Tibial artery (tissue), 4 donors: ENCODE measurements around the gene IFIT5.
"Not testable (repeated sequence)": the region's sequence is repeated elsewhere in the genome, so short reads cannot be mapped to it uniquely, and the experiment has no call there.

Experiments used
- DNase-seq, 2 donors: peaks; one replicate each; pipeline ENCODE4 v3.0.0-alpha.2; 2019
- H3K27ac ChIP-seq, 2 donors: fragments of 200-600 bp; sonication (generic) in 1 of 2; 1 replicate in 1 of 2; 2 replicates in 1 of 2; pipeline ENCODE4 v1.5.1; 2018 to 2019; ENCODE audit warnings: mild to moderate bottlenecking in 1 of 2
- H3K27me3 ChIP-seq, 2 donors: fragments of 200-600 bp; sonication (generic) in 1 of 2; one replicate each; pipeline versions ENCODE4 v1.5.1 to v1.6.0; 2016 to 2019
- H3K36me3 ChIP-seq, 3 donors: fragments of 200-600 bp; sonication (generic) in 2 of 3; one replicate each; pipeline ENCODE4 v1.5.1; 2016 to 2019; ENCODE audit warnings: mild to moderate bottlenecking in 2 of 3
- H3K4me1 ChIP-seq, 4 donors: fragments of 200-600 bp; sonication (generic) in 2 of 4; 1 replicate in 3 of 4; 2 replicates in 1 of 4; pipeline ENCODE4 v1.5.1; 2016 to 2019
- H3K4me3 ChIP-seq, 2 donors: fragments of 200-600 bp; sonication (generic) in 1 of 2; 1 replicate in 1 of 2; 2 replicates in 1 of 2; pipeline ENCODE4 v1.5.1; 2018 to 2019; ENCODE audit warnings: mild to moderate bottlenecking in 2 of 2
- H3K9me3 ChIP-seq, 3 donors: fragments of 200-600 bp; sonication (generic) in 1 of 3; one replicate each; pipeline ENCODE4 v1.5.1; 2016 to 2019
- intact Hi-C: fragments of 100-400 bp; cut with DNase I; formaldehyde crosslinking; loops from one replicate; pipeline ENCODE4 v1.15.0; 2023; ENCODE audit warnings: low total_unique reads
- TF ChIP-seq, protein P1 (sequence below), 2 experiments: fragments of 200-600 bp in 1 of 2; fragments of 450-650 bp in 1 of 2; IDR thresholded peaks; one replicate each; pipeline ENCODE4 v1.5.1; 2017 to 2019; ENCODE audit warnings: antibody characterized with exemption in 2 of 2, mild to moderate bottlenecking in 1 of 2, moderate library complexity in 1 of 2

The IFIT5 gene

DNA sequence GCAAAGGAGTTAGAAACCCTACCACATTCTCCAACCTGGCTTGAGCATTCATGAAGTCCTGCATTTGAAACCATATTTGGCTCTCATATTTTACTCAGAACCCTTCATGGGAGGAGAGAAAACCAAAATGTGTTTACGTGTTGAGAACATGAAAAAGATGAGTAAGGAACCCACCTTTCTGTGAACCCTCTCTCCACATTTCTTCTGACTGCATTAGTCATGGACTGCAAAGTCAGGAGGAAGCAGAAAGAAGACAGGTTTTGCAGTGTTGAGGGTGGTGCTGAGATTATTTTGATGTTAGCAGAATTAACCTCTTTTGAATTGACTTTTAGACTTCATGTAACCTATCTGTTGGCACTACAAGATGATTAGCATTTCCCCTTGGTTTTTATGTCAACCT, 31.6 kb upstream of the IFIT5 start:
- TF ChIP-seq, protein P1, sequence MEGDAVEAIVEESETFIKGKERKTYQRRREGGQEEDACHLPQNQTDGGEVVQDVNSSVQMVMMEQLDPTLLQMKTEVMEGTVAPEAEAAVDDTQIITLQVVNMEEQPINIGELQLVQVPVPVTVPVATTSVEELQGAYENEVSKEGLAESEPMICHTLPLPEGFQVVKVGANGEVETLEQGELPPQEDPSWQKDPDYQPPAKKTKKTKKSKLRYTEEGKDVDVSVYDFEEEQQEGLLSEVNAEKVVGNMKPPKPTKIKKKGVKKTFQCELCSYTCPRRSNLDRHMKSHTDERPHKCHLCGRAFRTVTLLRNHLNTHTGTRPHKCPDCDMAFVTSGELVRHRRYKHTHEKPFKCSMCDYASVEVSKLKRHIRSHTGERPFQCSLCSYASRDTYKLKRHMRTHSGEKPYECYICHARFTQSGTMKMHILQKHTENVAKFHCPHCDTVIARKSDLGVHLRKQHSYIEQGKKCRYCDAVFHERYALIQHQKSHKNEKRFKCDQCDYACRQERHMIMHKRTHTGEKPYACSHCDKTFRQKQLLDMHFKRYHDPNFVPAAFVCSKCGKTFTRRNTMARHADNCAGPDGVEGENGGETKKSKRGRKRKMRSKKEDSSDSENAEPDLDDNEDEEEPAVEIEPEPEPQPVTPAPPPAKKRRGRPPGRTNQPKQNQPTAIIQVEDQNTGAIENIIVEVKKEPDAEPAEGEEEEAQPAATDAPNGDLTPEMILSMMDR (IDR thresholded peaks at IDR 0.05), result no peak
- Histone ChIP-seq H3K9me3 (no peaks in the 10 kb centered on the region), H3K36me3 (no peaks in the 10 kb centered on the region), H3K27ac (no peak overlapping the region), H3K4me1 (no peaks in the 10 kb centered on the region), H3K27me3 (no peaks in the 10 kb centered on the region), H3K4me3 (no peak overlapping the region)
- DNase-seq, result no peak
- intact Hi-C loops, result no loop called here

DNA sequence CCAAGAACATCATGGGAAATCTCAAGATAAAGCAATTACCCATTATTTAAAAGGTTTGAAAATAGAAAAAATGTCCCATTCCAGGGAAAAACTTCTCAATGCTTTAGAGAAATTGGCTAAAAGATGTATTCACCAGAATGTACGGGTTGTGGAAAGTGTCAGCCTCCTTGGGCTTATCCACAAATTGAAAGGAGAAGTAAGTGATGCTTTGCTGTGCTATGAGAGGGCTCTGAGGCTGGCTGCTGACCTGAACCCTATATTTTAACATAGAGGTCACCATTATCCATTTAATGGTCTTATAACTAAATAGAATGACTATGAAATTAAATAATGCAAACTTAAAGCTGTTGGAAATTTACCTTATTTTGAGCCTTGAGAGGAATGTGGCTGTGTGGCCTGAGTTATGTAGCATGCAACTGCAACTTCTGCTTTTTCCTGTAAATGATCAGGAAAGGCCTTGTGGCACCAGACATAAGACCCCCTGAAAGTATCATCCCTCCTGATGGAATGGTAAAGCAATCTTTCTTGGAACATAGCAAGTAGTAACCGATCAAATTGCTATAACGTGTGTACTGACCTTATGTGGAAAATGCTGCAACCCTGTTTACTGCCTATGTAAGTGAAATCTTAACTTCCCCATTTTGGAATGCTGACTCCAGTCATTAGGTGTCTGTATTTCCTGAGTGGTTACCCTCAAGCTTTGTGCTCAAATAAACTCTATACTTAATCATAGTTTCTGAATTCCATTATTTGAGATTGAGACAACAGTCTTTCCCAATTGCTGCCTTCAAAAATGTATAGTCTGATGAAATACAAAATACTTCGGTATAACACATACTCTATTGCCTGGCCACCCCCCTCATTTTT, 29.7 kb upstream of the IFIT5 start:
- intact Hi-C loops, result no loop called here
- H3K27ac ChIP-seq, result no peak overlapping the region
- H3K4me3 ChIP-seq, result no peak overlapping the region
- TF ChIP-seq, protein P1 (IDR thresholded peaks at IDR 0.05), result no peak
- H3K27me3 ChIP-seq, result no peaks in the 10 kb centered on the region
- H3K9me3 ChIP-seq, result no peaks in the 10 kb centered on the region
- no peaks in the 10 kb centered on the region for H3K36me3 ChIP-seq
- DNase-seq, result no peak
- no peaks in the 10 kb centered on the region for H3K4me1 ChIP-seq

DNA sequence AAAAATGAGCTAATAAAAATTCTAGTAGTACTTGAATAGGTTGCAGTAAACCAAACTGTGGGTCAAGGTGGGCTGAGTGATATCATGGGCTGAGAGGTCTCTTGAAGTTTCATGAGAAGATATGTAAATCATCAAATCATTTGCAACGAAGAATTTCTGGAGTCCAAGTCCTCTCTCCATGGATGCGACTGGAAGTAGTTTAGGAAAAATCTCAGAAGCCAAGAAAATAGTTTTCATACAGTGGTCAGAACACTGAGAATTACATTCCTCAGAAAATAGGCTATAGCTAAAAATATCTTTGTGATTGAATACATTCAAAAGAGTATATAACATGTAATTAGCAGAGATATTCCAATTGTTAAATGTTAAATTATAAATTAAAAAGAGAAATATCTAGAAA, 25.6 kb upstream of the IFIT5 start:
- Histone ChIP-seq H3K27ac (no peak overlapping the region), H3K9me3 (no peaks in the 10 kb centered on the region), H3K36me3 (no peaks in the 10 kb centered on the region), H3K4me1 (peaks cover 0 to 20% (median 17%) of the 10 kb centered on the region in 4 donors), H3K4me3 (no peak overlapping the region), H3K27me3 (no peaks in the 10 kb centered on the region)
- TF ChIP-seq, protein P1 (IDR thresholded peaks at IDR 0.05), result no peak
- intact Hi-C loops, result no loop called here
- DNase-seq, result no peak

DNA sequence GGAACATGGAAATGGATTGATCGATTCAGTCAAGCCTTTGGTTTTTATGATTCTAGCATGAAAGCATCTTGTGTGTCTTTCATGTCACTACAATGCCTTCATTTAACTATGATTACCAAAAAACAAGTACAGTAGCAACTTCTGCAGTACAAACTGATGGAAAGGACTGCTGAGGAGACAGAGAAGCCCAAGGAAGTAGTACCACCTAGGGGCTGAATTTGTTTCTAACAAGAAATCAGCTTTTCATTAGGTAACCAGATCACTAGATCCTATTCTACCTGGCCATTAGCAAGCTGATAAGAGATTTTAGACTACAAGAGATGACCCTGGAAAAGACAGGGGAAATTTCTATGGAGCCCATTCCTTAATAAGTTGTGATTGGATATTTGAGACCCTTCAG, 25.1 kb upstream of the IFIT5 start:
- H3K9me3 ChIP-seq, result no peaks in the 10 kb centered on the region
- H3K4me1 ChIP-seq, result peaks cover 0 to 25% (median 19%) of the 10 kb centered on the region in 4 donors
- H3K4me3 ChIP-seq, result no peak overlapping the region
- H3K27ac ChIP-seq, result no peak overlapping the region
- H3K36me3 ChIP-seq, result no peaks in the 10 kb centered on the region
- intact Hi-C loops, result no loop called here
- no peak for DNase-seq
- no peaks in the 10 kb centered on the region for H3K27me3 ChIP-seq
- TF ChIP-seq, protein P1 (IDR thresholded peaks at IDR 0.05), result peak; percentile 43 to 60

DNA sequence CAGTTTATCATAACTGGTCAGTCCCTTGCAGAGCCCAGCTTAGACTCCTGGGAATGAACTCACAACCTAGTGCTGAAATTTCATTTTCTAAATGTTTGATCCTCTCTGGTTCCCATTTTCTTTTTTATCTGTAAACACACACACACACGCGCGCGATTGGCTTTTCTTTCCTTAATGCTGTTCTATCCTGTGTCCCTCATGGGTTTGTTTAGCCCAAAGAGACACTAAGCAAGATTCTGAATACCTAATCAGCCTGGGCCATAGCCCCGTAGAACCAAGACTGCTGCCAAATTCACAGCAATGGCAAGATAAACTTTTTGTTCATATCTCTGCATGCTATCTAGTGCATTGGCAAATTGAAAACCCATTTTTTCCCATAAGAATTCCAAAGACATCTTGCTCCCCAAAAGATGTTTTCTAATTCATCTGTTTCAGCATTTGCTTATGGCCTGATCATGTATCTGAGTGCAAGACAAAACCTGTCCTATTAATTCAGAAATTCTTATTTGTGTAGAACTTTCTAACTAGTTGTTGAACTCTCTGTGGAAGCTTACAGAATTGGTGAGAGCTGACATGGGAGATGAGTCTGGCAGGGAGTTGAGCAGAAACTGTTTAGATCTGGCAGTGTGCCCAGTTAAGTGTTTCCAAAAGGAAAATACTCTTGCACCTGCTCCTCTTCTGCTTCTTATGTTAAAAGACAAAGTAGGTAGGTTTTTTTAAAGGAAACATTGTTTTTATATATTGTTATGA, 23.7 kb upstream of the IFIT5 start:
- H3K27me3 ChIP-seq, result no peaks in the 10 kb centered on the region
- H3K9me3 ChIP-seq, result no peaks in the 10 kb centered on the region
- H3K4me1 ChIP-seq, result peaks cover 0 to 36% (median 24%) of the 10 kb centered on the region in 4 donors
- intact Hi-C loops, result no loop called here
- no peaks in the 10 kb centered on the region for H3K36me3 ChIP-seq
- H3K4me3 ChIP-seq, result no peak overlapping the region
- TF ChIP-seq, protein P1 (IDR thresholded peaks at IDR 0.05), result no peak
- DNase-seq, result no peak
- peak overlapping the region; percentile 4 to 77 for H3K27ac ChIP-seq

DNA sequence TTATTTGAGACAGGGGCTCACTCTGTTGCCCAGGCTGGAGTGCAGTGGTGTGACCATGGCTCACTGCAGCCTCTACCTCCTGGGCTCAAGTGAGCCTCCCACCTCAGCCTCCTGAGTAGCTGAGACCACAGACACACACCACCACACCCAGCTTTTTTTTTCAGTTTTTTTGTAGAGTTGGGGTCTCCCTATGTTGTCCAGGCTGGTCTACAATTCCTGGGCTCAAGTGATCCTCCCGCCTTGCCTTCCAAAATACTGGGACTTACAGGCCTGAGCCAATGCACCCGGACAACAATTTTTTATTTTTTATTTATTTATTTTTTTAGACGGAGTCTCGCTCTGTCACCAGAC, 23.2 kb upstream of the IFIT5 start:
- H3K27me3 ChIP-seq, intact Hi-C loops, H3K36me3 ChIP-seq, DNase-seq, H3K4me3 ChIP-seq, H3K9me3 ChIP-seq: not testable (repeated sequence)
- Histone ChIP-seq H3K27ac (peak overlapping the region in 1 of 2 donors; percentile 77), H3K4me1 (peaks cover 0 to 36% (median 24%) of the 10 kb centered on the region in 4 donors)
